ENCODE measurements around the gene ARHGEF6.

DNA sequence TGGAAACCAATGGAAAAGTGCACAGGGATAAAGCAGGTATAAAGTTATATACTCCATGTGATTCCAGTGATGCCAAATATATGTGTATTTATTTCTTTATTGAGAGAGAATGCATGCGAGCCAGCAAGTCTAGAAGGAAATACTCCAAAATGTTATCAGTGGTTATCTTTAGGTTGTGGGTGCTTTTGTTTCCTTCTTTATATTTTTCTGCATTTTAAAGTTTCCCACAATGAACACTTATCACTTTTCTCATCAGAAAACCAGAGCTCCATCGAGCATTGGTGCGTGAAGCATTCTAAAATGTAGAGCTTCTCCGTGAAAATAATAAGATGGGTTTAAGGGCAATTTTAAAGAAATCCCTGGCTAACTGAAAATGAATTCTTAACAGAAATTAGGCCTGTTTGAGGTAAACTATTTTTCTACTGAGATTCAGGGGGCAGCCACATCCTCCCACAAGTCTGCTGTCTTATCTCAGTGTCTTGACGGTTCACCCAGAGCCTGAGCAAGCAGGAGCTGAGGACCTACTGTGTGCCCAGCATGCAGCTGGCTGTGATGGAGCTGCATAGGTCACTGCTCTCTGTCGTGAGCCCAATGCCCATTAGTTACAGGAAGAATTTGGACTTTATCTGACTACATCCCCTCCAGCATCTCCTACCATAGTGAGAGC lies 151.5 kb downstream of the ARHGEF6 start:
- TF ChIP-seq, protein P1, sequence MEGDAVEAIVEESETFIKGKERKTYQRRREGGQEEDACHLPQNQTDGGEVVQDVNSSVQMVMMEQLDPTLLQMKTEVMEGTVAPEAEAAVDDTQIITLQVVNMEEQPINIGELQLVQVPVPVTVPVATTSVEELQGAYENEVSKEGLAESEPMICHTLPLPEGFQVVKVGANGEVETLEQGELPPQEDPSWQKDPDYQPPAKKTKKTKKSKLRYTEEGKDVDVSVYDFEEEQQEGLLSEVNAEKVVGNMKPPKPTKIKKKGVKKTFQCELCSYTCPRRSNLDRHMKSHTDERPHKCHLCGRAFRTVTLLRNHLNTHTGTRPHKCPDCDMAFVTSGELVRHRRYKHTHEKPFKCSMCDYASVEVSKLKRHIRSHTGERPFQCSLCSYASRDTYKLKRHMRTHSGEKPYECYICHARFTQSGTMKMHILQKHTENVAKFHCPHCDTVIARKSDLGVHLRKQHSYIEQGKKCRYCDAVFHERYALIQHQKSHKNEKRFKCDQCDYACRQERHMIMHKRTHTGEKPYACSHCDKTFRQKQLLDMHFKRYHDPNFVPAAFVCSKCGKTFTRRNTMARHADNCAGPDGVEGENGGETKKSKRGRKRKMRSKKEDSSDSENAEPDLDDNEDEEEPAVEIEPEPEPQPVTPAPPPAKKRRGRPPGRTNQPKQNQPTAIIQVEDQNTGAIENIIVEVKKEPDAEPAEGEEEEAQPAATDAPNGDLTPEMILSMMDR (IDR thresholded peaks at IDR 0.05; ENCODE audit: low read depth, low read length, missing input control) = no peak
- TF ChIP-seq, protein P2, sequence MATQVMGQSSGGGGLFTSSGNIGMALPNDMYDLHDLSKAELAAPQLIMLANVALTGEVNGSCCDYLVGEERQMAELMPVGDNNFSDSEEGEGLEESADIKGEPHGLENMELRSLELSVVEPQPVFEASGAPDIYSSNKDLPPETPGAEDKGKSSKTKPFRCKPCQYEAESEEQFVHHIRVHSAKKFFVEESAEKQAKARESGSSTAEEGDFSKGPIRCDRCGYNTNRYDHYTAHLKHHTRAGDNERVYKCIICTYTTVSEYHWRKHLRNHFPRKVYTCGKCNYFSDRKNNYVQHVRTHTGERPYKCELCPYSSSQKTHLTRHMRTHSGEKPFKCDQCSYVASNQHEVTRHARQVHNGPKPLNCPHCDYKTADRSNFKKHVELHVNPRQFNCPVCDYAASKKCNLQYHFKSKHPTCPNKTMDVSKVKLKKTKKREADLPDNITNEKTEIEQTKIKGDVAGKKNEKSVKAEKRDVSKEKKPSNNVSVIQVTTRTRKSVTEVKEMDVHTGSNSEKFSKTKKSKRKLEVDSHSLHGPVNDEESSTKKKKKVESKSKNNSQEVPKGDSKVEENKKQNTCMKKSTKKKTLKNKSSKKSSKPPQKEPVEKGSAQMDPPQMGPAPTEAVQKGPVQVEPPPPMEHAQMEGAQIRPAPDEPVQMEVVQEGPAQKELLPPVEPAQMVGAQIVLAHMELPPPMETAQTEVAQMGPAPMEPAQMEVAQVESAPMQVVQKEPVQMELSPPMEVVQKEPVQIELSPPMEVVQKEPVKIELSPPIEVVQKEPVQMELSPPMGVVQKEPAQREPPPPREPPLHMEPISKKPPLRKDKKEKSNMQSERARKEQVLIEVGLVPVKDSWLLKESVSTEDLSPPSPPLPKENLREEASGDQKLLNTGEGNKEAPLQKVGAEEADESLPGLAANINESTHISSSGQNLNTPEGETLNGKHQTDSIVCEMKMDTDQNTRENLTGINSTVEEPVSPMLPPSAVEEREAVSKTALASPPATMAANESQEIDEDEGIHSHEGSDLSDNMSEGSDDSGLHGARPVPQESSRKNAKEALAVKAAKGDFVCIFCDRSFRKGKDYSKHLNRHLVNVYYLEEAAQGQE (IDR thresholded peaks at IDR 0.05) = no peak
- TF ChIP-seq, protein P3, sequence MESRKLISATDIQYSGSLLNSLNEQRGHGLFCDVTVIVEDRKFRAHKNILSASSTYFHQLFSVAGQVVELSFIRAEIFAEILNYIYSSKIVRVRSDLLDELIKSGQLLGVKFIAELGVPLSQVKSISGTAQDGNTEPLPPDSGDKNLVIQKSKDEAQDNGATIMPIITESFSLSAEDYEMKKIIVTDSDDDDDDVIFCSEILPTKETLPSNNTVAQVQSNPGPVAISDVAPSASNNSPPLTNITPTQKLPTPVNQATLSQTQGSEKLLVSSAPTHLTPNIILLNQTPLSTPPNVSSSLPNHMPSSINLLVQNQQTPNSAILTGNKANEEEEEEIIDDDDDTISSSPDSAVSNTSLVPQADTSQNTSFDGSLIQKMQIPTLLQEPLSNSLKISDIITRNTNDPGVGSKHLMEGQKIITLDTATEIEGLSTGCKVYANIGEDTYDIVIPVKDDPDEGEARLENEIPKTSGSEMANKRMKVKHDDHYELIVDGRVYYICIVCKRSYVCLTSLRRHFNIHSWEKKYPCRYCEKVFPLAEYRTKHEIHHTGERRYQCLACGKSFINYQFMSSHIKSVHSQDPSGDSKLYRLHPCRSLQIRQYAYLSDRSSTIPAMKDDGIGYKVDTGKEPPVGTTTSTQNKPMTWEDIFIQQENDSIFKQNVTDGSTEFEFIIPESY (IDR thresholded peaks at IDR 0.05) = no peak
- no peak for TF ChIP-seq NR2F2 (IDR thresholded peaks at IDR 0.05)

Measured in liver (tissue), 3 donors.